ENCODE data around the gene HCN2.
"Not testable (repeated sequence)": the region's sequence is repeated elsewhere in the genome, so short reads cannot be mapped to it uniquely, and the experiment has no call there.

HCN2 gene

DNA sequence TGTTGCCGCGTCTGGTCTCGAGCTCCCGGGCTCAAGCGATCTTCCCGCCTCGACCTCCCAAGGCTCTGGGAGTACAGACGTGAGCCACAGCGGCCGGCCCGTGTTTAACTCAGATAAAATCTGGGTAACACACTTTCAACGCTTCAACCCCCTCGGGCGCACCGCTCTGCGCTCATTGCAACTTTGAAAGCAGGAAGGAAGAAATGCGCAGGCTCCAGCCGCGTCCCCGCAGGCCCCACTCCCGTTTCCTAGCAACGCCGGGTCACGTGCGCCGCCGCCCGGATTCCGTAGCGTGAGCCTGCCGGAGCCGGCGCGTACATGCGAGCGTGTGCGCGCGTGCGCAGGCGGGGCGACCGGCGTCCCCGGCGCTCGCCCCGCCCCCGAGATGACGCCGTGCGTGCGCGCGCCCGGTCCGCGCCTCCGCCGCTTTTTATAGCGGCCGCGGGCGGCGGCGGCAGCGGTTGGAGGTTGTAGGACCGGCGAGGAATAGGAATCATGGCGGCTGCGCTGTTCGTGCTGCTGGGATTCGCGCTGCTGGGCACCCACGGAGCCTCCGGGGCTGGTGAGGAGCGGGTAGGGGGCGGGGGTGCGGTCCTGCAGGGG lies 17.4 kb upstream of the HCN2 start, which contains the start of gene BSG:
Gene BSG (plus strand): TSS at position 457 of the 603 bp plus-strand sequence. CDS start 39 bp downstream, at position 496.
- peak; percentile 96 for DNase-seq

DNA sequence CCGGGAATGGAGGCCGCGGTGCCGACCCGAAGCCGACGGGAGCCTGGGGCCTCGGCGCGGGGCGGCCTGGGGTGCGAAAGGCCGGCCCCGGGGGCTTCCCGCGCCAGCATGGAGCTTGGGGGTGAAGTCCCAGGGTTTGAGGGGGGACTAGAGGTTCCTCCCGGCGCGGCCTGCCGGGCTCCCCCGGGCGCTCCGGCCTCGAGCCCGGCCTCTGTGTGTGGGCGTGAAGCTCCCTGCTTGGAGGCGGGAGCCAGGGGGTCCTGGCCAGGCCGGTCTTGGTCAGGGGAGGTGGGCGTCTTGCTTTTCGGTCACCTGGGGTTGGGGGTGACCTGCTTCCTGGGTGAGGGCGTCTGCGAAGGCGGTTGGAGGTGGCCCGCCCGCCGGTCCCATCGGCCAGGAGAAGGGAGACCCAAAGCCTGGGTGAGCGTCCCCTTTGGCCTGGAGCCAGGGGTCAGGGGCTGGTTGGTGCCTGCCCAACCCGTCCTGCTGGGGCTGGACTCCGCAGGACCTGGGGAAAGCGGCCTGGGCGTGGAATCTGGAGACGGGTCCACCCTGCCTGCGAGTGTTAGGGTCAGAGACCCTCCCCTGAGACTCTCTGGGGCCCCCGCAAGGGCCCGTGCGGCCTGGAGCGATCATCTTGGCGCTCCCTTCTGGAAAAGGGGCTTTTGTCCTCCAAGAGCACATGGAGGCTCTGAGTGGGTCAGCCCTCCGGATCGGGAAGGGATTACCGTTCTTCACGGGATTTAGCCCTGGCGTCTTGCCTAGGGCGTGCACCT lies 16.8 kb upstream of the HCN2 start:
- peak; percentile 66 for DNase-seq

DNA sequence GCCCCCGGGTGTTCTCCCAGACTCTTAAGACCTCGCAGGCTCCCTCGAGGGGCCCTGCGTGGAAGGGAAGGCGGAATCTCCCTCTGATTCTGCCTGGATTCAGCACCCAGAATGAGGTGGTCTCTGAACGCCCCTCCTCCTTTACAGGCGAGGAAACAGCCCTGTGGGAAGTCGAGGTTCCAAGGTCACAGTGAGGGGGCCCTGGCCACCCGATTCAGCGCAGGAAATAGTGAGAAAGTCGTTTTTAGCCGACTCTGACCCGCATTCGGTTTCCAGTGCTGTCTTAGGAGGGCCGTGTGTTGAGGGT lies 16.2 kb upstream of the HCN2 start:
- no peak for DNase-seq

DNA sequence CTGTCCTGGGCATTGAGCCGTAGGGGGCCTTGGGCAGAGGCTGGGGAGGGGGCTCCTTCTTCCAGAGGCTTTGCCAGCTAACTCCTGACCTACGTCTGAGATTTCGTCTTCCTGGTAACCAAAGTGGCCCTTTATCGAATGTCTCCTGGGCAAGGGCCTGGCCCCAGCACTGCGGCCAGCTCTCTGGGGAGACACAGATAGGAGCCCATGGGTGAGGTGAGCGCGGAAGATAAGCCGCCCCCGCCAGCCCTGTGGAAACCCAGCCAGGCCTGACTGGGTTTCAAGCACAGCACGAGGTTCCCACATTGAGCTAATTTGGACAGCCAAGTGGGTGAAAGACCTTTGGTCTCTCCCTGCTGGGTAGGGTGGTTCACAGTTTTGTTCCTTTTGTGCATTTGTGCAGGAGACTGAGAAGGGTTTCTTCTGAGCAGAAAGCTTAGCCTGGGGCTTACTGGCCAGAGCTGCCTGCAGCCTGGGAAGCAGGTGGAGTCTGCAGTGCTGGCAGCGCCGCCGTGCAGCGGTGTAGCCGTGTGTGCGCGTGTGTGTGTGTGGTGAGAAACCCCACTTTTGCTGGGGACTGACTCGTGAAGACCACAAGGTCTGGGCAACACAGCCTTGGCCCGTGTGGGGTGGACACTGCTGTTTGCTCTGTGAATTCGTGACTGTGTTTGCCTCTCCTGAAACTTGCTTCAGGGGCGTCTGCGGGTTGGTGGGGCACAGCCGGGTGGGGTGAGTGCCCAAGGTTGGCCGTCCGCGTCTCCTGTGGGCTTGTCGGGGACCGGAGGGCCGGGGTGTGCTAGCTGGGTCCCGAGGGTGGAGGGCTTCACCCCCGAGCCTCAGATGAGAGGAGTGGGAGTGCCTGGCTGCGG lies 14.8 kb upstream of the HCN2 start:
- DNase-seq = peak; percentile 52

DNA sequence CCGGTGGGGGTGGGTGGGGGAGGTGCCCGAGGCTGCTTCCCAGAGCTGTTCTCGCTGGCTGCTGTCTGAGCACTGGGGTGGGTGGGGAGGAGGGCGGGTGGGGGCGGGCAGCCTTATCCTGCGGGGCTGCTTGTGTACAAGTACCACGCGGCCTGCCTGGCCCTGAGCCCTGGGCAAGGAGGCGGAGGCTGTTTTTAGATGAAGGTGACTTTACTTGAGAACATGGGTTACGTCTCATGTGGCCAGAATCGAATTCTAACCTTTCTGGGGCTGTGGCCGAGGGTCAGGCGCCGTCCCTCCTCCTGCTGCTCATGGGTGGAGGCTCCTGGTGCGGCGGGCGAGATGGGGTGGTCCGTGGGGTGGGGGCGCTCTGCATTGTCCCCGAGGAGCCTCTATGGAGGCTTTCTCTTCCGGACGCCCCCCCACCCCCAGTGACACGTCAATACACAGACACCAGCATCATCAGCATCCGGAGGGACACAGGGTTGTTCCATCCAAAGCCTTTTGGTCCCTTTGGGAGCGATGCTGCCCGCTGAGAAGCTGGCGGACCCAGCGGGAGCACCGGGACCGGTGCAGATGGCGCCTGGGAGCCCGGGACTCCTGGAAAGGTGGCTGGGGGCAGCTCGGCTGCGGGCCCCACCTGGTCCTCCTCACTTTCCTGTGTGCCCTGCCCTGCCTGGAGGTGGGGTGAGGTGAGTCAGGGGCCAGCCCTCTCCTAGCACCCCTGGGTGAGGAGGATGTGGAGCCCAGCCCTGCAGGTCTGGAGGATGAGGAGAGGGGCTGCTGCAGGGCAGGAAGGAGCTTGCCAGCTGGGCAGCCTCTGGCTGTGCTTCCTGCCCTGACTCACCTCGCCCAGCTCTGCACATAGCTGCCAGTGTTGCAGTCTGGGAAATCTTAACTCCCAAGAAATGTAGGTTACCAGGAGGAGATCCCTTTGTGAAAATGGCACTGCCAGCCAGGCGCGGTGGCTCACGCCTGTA lies 13.9 kb upstream of the HCN2 start:
- DNase-seq = peak; percentile 86

DNA sequence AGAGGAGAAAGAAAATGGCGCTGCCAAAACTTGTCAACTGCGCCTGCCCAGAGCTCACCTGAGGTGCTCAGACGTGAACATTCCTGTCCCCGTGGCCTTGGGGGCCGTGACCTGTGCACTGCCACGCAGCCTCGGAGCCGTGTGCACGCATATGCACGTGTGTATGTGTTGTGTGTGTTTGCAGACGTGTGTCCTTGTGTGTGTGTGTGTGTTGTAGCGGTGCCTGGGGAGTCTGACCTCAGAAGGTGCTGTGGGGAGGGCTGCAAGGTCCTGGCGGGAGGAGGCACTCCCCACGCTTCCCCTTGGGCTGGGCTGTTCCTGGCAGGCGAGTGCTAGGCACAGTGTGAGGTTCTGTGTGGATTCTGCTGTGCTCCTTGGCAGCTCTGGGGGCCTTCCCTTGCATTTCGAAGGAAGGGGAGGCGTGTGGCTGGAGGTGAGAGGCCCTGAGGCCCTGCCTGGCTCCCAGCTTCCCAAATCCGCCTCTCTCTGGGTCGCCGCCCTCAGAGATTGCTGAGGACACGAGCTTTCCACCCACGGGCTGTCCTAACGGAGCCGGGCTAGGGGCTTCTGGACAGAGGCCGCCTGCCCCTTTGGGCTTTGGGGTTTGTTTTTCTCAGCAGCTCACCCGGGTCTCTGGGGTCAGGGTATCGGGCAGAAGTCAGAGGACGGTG lies 12.8 kb upstream of the HCN2 start:
- DNase-seq = no peak

- no peak for DNase-seq
Observed at GRCh38 chr19:577439-578392, 12.0 kb upstream of the HCN2 start.

GRCh38 chr19:579111-579841 lies 10.4 kb upstream of the HCN2 start:
- DNase-seq = no peak

GRCh38 chr19:579842-580155 lies 9.9 kb upstream of the HCN2 start:
- no peak for DNase-seq

- DNase-seq = no peak
Observed at GRCh38 chr19:580274-580835, 9.3 kb upstream of the HCN2 start.

DNA sequence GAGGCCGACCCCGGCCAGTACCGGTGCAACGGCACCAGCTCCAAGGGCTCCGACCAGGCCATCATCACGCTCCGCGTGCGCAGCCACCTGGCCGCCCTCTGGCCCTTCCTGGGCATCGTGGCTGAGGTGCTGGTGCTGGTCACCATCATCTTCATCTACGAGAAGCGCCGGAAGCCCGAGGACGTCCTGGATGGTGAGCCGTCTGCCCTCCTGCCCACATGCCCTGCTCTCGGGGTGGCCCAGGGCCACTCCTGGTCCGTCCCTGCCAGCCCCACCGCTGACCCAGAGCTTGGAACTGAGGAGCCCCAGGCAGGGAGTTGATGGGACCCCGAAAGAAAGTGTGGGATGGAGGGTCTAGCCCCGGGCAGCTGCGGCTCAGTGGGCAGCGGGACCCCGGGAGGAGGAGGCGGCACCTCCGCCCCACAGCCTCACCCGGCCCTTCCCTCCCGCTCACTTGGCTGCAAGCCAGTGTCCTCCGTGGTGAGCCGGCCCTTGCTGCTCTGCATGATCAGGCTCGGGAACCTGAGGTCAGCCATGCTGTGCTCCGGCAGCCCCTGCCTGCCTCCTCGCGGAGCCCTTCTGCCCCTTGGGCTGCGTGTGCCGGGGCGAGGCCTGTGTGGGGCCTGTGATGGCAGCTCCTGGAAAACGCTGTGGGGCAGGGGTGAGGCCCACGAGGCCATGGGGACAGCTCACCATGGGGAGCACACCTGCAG lies 8.1 kb upstream of the HCN2 start:
- DNase-seq = no peak

GRCh38 chr19:582497-583197 lies 7.0 kb upstream of the HCN2 start:
- peak; percentile 33 for DNase-seq

GRCh38 chr19:583198-583967 lies 6.3 kb upstream of the HCN2 start:
- DNase-seq = no peak

GRCh38 chr19:583968-584239 lies 5.8 kb upstream of the HCN2 start:
- no peak for DNase-seq

- no peak for DNase-seq
Observed at GRCh38 chr19:584240-585001, 5.3 kb upstream of the HCN2 start.

DNA sequence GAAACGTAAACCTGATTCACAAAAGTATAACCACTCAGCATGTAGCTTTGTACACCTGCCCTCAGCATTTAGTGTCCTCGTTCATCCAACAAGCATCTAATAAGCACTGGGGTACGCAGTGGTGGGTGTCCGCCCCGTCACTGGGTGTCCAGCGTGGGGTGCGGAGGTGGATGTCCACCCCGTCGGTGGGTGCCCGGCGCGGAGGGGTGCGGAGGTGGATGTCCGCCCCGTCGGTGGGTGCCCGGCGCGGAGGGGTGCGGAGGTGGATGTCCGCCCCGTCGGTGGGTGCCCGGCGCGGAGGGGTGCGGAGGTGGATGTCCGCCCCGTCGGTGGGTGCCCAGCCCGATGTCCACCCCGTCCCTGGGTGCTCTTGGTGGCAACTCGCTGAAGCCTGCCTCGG lies 4.5 kb upstream of the HCN2 start:
- DNase-seq = not testable (repeated sequence)

DNA sequence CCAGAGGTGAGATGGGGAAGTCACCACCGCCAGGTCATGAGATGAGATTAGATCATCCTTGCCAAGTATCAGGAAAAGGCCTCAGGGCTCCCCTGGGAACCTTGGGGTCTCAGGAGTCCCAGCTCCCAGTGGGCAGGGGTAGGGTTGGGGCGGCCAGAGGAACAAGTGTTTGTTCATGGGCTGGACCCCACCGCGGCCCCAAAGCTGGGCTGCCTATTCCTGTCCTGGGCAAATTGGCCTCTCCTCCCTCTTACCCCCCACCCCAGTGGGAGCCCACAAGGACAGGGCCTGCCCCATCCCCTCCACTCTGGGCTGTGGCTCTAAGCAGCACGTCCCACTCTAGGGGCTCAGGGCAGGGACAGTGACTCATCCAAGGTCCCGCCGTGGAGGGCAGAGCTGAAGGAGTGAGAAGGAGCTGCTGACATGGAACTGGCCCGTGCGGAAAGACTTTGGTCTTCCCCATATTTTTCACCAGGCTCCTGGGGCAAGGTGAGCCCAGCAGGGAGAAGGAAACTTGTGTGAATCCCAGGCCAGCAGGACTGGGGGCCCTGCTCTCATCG lies 4.0 kb upstream of the HCN2 start:
- DNase-seq = no peak

Measured in NCI-H226 (cell line).